HepG2 (cell line): ENCODE measurements around the gene BMP2K. TPM values are rescaled to one million over a fixed set of nuclear protein-coding genes. Genes with fewer than 3 reads are reported as not detected.

Source experiments
- CCDC6 ChIP-seq: sonication (generic); formaldehyde crosslinking; IDR thresholded peaks from 2 replicates; pipeline ENCODE4 v1.8.1; 2022; ENCODE audit warnings: mild to moderate bottlenecking, missing genetic modification reagents, moderate library complexity
- ELK4 ChIP-seq: sonication (generic); formaldehyde crosslinking; IDR thresholded peaks from 2 replicates; pipeline ENCODE4 v1.9.0; 2021; ENCODE audit warnings: missing genetic modification reagents, borderline replicate concordance
- ESRRA ChIP-seq: sonication (generic); formaldehyde crosslinking; IDR thresholded peaks from 2 replicates; pipeline ENCODE4 v1.5.1; 2020; ENCODE audit warnings: mild to moderate bottlenecking, low read depth, missing genetic modification reagents
- EZH2 ChIP-seq: conservative IDR thresholded peaks from 2 replicates; pipeline ENCODE4 v1.6.1; 2012; ENCODE audit warnings: mild to moderate bottlenecking, low read depth, low read length, moderate library complexity
- GATAD1 ChIP-seq: IDR thresholded peaks from 2 replicates; pipeline ENCODE4 v1.6.1; 2016; ENCODE audit warnings: missing genetic modification reagents, missing compliant biosample characterization
- GLI4 ChIP-seq: sonication (generic); formaldehyde crosslinking; IDR thresholded peaks from 2 replicates; pipeline ENCODE4 v1.5.1; 2020; ENCODE audit warnings: missing genetic modification reagents, mild to moderate bottlenecking, moderate library complexity, borderline replicate concordance
- GMEB2 ChIP-seq: IDR thresholded peaks from 2 replicates; pipeline ENCODE4 v1.6.1; 2016; ENCODE audit warnings: missing biosample characterization, missing genetic modification reagents, low read depth
- HMGXB3 ChIP-seq: sonication (generic); formaldehyde crosslinking; IDR thresholded peaks from 2 replicates; pipeline ENCODE4 v1.4.0; 2020; ENCODE audit warnings: missing genetic modification reagents, borderline replicate concordance
- MXI1 ChIP-seq: IDR thresholded peaks from 3 replicates; pipeline ENCODE4 v1.6.1; 2012; ENCODE audit warnings: low read depth, low read length, inconsistent platforms, borderline replicate concordance
- POGZ ChIP-seq: sonication (generic); formaldehyde crosslinking; IDR thresholded peaks from 2 replicates; pipeline ENCODE4 v1.4.0; 2020; ENCODE audit warnings: mild to moderate bottlenecking, missing genetic modification reagents
- REL ChIP-seq: sonication (generic); formaldehyde crosslinking; conservative IDR thresholded peaks from 2 replicates; pipeline ENCODE4 v1.8.0; 2022; ENCODE audit warnings: mild to moderate bottlenecking, missing genetic modification reagents, moderate library complexity
- TBL1XR1 ChIP-seq: fragments of 150-350 bp; IDR thresholded peaks from 2 replicates; pipeline ENCODE4 v1.6.1; 2014; ENCODE audit warnings: borderline replicate concordance, low read length; ENCODE audit not compliant: partially characterized antibody
- TRIM24 ChIP-seq: sonication (generic); formaldehyde crosslinking; IDR thresholded peaks from 2 replicates; pipeline ENCODE4 v1.8.0; 2022; ENCODE audit warnings: mild to moderate bottlenecking, missing genetic modification reagents
- ZFP36L1 ChIP-seq: sonication (generic); formaldehyde crosslinking; IDR thresholded peaks from 2 replicates; pipeline ENCODE4 v1.8.0; 2022; ENCODE audit warnings: mild to moderate bottlenecking, missing genetic modification reagents, moderate library complexity
- ZNF264 ChIP-seq: sonication (generic); formaldehyde crosslinking; IDR thresholded peaks from 2 replicates; pipeline ENCODE4 v1.4.0; 2020; ENCODE audit warnings: missing genetic modification reagents
- ZNF280B ChIP-seq: sonication (generic); formaldehyde crosslinking; IDR thresholded peaks from 2 replicates; pipeline ENCODE4 v1.5.0; 2020; ENCODE audit warnings: missing genetic modification reagents, mild to moderate bottlenecking, borderline replicate concordance
- ZNF597 ChIP-seq: sonication (generic); formaldehyde crosslinking; IDR thresholded peaks from 2 replicates; pipeline ENCODE4 v1.5.0; 2020; ENCODE audit warnings: missing genetic modification reagents
- ZNF703 ChIP-seq: sonication (generic); formaldehyde crosslinking; IDR thresholded peaks from 2 replicates; pipeline ENCODE4 v1.5.1; 2020; ENCODE audit warnings: missing genetic modification reagents, mild to moderate bottlenecking, moderate library complexity, borderline replicate concordance
- ZNF740 ChIP-seq: sonication (generic); formaldehyde crosslinking; IDR thresholded peaks from 2 replicates; pipeline ENCODE4 v1.4.0; 2020; ENCODE audit warnings: missing genetic modification reagents
- ZNF841 ChIP-seq: sonication (generic); formaldehyde crosslinking; IDR thresholded peaks from 2 replicates; pipeline ENCODE4 v1.8.1; 2023; ENCODE audit warnings: missing genetic modification reagents, borderline replicate concordance
- polyA plus RNA-seq, 8 experiments: library from polyadenylated mRNA; depleted of rRNA in 3 of 8; stranded (reverse) in 7 of 8; unstranded in 1 of 8; fragments of >200 nt; fragmentation: Illumina TruSeq in 4 of 8; extraction: Trizol in 4 of 8; gene quantifications; 2 replicates each; pipeline versions ENCODE4 v1.2.1 to v1.2.3, GENCODE V29; 2011 to 2016; ENCODE audit warnings: low read depth in 4 of 8, missing spikeins in 1 of 8, mixed read lengths in 1 of 8; ENCODE audit not compliant: insufficient read depth in 1 of 8
- total RNA-seq, 5 experiments: library from RNA; depleted of rRNA; stranded (reverse); fragments of >200 nt; fragmentation: Illumina TruSeq; extraction: Trizol; gene quantifications; 2 replicates each; pipeline ENCODE4 v1.2.3, GENCODE V29; 2016; ENCODE audit warnings: low read depth in 1 of 5

Gene BMP2K
- total and polyA plus RNA-seq, 2 of the 13 experiments (the other 11 are each of a cell fraction or from before 2014, with no cell fraction given) = 8.6 to 15.2 TPM

GRCh38 chr4:78862314-78862737 lies 86.2 kb downstream of the BMP2K start (continued):
- TF ChIP-seq ELK4 (CRISPR knock-in tag) (no peak), ZNF264 (peak; percentile 96), GATAD1 (CRISPR knock-in tag) (peak; percentile 44; the same call in 1 of the 2 replicates), HMGXB3 (CRISPR knock-in tag) (peak; percentile 79), TRIM24 (peak; percentile 92), GMEB2 (CRISPR knock-in tag) (no peak), ZNF740 (CRISPR knock-in tag) (no peak), EZH2 (no peak), ZNF280B (no peak), ESRRA (CRISPR knock-in tag) (no peak), ZNF841 (CRISPR knock-in tag) (no peak), POGZ (CRISPR knock-in tag) (peak; percentile 80), REL (CRISPR knock-in tag) (no peak), MXI1 (no peak), TBL1XR1 (no peak), ZFP36L1 (CRISPR knock-in tag) (peak; percentile 40; the same call in 1 of the 2 replicates), ZNF703 (CRISPR knock-in tag) (no peak), ZNF597 (CRISPR knock-in tag) (no peak), CCDC6 (CRISPR knock-in tag) (no peak), GLI4 (no peak)
